GM21360 (cell line): ENCODE results near the gene KCTD20.

Experiments used
- ATAC-seq: cut with Tn5 transposase; IDR thresholded peaks from one replicate; pipeline ENCODE4 v1.9.1; 2021; ENCODE audit warnings: mild to moderate bottlenecking, moderate library complexity; ENCODE audit not compliant: unreplicated experiment

KCTD20 gene

DNA sequence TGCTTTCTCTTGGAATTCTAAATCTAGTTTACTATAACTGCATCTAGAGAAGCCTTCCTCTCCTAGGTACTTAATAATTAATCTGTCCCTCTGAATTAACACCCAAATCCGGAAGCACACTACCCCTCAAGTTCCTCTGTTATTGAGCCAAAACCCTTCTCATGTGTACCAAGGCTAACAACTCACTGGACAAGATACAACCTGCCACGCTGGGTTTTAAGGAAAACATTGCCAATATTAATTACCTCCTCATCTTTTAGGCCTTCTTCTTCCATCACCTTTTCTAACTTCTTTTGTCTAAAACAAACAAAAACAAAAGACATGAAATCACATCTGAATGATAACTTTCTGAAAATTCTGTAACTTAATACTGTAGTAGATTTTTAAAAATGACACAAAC lies 82.5 kb downstream of the KCTD20 start:
- ATAC-seq: no peak

DNA sequence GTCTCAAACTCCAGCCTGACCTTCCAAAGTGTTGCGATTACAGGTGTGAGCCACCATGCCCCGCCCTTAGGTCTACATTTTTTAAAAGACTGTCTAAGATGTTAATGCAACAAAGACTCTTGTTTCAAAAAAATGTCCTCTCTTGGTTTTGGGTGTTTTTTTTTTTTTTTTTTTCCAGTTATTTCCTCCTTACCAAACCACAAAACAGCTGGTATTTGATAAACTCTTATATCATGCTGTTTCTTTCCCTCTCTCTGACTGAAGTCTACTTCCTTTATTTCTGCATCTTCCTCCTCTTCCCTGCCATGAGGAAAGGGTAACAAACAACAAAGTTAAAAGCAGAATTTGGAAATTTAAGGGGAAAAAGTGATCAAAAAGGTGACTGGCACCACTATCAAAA lies 83.3 kb downstream of the KCTD20 start:
- ATAC-seq: no peak

DNA sequence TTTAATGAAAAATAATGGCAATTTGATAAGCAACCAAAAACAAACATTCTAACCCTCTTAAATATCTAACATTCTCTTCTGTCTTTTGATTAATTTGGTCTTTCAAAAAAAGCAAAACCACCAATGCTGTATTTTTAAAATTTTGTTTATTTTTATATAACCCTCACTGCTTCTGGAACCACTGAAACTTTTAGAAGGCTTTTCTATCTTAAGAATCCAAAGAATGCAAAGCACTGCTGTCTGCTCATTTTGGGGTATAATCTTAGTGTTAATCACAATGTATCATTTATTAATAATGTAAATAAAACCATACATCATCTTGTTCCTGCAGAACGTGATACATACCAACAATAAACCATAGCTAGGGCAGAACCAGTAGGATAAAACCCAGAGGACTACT lies 90.5 kb downstream of the KCTD20 start:
- ATAC-seq: no peak

DNA sequence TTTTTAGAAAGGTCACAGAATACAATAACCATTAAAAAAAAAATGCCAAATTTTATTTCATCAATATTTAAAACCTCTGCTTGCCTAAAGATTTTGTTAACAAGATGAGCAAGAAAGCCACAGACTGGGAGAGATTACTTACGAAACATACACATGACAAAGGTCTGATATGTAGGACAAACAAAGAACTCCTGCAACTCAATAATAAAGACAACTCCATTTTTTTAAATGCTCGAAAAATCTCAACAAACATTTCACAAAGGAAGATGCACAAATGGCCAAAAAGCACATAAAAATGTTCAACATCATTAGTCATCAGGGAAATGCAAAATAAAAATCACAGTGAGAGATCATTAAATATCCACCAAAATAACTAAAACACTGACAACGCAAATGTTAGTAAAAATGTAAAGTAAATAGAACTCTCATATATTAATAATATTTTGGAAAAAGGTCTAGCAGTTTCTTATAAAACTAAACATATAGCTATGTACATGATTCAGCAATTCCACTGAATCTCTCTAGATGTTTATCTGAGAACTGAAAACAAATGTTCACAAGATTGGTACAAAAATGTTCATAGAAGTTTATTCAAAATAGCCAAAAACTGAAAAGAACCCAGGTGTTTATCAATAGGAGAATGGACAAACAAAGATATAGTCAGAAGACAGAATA lies 94.2 kb downstream of the KCTD20 start:
- ATAC-seq: no peak

DNA sequence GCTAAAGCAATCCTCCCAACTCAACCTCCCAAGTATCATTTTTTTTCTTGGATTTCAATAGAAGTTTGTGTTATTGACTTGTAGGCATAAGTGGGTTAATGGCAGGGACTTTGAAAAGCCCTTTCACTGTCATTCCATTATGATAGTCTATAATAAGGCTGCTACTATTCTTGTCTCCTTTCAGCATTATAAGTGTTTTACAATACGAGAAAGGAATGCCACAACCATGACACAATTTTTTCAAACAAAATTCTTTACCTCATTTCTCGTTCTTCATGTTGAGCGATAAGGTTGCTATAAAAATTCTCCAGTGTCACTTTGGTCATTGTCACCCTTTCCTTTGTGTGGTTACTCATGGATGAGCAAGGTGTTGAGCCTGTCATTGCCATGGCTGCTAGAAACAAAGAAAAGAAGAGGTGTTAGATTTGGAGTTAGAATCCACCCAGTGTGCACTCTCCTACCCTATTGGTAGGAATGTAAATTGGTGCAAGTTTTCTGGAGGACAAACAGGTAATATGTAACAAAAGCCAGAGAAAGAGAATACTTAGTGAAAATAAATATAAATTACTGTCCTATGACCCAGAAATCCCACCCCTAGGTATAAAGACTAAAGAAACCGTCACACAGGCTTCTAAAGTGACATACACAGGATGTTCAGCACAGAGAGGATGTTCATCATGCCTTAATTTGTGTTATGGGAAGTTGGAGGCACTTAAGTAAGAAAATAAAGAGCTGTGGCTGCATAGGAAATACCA lies 97.2 kb downstream of the KCTD20 start:
- ATAC-seq: no peak
